ENCODE results near the gene CAB39L. TPM values are rescaled to one million over a fixed set of nuclear protein-coding genes. Genes with fewer than 3 reads are reported as not detected.

Gene CAB39L
- total RNA-seq, 1 donor from 2014 or later: 11.4 TPM

DNA sequence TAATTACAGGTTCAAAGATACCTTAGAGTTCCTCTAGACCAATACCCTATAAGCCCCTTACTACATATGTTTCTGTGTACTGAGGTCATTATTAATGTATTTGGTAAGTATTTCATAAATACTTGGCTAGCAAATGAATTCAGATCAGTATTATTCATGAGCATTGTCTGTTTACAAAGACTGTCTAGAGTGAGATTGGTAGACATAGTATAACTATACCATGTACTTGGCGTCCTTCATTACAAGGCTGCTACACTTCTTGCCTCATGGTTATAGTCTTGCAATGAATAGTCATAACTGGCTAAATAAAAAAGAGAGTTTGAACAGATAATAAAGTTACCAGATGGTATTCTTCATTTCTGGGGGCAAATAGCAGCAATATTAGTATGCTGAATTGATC, 12.3 kb upstream of the CAB39L start:
- no peak for DNase-seq (ENCODE audit: extremely low spot score, unreplicated experiment)
- Mint-ChIP-seq H3K27ac (no peak overlapping the region), H3K9me3 (no peaks in the 10 kb centered on the region), H3K36me3 (peaks cover 15% of the 10 kb centered on the region), H3K4me3 (no peak overlapping the region), H3K27me3 (no peaks in the 10 kb centered on the region), H3K4me1 (ENCODE audit: unreplicated experiment) (no peaks in the 10 kb centered on the region)
- TF ChIP-seq, protein P1, sequence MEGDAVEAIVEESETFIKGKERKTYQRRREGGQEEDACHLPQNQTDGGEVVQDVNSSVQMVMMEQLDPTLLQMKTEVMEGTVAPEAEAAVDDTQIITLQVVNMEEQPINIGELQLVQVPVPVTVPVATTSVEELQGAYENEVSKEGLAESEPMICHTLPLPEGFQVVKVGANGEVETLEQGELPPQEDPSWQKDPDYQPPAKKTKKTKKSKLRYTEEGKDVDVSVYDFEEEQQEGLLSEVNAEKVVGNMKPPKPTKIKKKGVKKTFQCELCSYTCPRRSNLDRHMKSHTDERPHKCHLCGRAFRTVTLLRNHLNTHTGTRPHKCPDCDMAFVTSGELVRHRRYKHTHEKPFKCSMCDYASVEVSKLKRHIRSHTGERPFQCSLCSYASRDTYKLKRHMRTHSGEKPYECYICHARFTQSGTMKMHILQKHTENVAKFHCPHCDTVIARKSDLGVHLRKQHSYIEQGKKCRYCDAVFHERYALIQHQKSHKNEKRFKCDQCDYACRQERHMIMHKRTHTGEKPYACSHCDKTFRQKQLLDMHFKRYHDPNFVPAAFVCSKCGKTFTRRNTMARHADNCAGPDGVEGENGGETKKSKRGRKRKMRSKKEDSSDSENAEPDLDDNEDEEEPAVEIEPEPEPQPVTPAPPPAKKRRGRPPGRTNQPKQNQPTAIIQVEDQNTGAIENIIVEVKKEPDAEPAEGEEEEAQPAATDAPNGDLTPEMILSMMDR (conservative IDR thresholded peaks at IDR 0.05): no peak

DNA sequence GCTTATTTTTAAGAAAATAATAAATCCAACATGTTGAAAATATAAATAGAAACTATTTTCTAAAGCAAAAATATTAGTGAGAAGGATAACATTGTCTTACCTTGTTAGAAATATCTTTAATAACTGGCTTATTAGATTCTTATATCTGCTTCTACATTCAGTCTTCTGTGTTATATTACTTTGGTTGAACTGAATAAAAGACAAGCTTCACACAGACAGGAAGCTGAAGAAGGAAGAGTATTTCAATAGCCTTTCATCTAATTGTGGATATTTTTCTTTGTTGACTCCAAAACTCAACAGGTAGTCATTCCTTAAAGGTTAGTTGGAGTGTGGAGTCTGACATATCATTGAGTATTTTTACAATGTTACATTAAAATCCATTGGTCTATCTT, 11.1 kb upstream of the CAB39L start:
- no peak overlapping the region for H3K4me3 Mint-ChIP-seq
- no peak overlapping the region for H3K27ac Mint-ChIP-seq

DNA sequence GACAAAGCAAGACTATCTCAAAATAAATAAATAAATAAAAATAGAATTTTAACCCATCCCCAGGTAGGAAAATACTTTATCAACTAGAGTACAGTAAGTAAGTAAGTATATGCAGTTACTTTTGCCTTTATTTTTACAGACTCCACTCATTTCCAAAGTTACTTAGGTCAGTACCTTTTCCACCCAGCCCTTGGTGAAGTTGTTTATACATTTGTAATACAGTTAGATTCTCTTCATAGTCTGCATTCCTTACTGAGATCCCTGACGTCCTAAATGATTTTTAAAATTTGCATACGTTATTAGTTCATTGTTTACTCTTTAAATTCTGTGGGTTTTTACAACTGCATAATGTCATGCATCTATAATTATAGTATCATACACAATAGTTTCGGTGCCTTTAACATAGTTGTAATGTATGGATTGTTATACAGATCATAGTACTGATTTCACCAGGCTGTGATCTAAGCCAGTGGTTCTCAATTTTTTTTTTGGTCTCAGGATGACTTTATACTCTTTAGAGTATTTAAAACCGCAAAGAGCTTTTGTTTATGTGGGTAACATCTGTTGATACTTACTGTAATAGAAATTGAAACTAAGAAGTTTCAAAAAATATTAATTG, 10.6 kb upstream of the CAB39L start:
- no peak for DNase-seq (ENCODE audit: extremely low spot score, unreplicated experiment)
- Mint-ChIP-seq H3K27ac (no peak overlapping the region), H3K36me3 (peaks cover 13% of the 10 kb centered on the region), H3K27me3 (no peaks in the 10 kb centered on the region), H3K9me3 (no peaks in the 10 kb centered on the region), H3K4me1 (ENCODE audit: unreplicated experiment) (no peaks in the 10 kb centered on the region), H3K4me3 (no peak overlapping the region)
- TF ChIP-seq, protein P1 (conservative IDR thresholded peaks at IDR 0.05): no peak

More for the DNA sequence above, 11.1 kb upstream of the CAB39L start:
- no peaks in the 10 kb centered on the region for H3K9me3 Mint-ChIP-seq
- H3K4me1 Mint-ChIP-seq (ENCODE audit: unreplicated experiment): no peaks in the 10 kb centered on the region
- no peak for DNase-seq (ENCODE audit: extremely low spot score, unreplicated experiment)
- peaks cover 13% of the 10 kb centered on the region for H3K36me3 Mint-ChIP-seq
- no peaks in the 10 kb centered on the region for H3K27me3 Mint-ChIP-seq
- TF ChIP-seq, protein P1 (conservative IDR thresholded peaks at IDR 0.05): no peak

DNA sequence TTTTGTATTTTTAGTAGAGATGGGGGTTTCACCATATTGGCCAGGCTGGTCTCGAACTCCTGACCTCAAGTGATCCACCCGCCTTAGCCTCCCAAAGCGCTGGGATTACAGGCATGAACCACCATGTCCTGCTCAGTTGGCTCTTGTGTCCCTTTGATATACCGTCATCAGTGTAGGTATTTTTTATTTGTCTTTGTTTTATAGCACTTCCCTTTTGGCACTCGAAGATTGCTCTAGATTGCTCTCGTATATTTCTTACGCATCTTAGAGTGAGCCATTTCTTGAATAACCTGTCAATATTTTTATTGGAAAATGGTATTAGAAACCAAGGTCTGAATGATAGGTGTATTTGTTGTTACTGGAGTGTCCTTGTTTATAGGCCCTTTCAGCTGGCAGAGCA, 9.6 kb upstream of the CAB39L start:
- Mint-ChIP-seq H3K27me3 (no peaks in the 10 kb centered on the region), H3K36me3 (peaks cover 11% of the 10 kb centered on the region), H3K4me1 (ENCODE audit: unreplicated experiment) (no peaks in the 10 kb centered on the region), H3K9me3 (no peaks in the 10 kb centered on the region), H3K4me3 (no peak overlapping the region), H3K27ac (no peak overlapping the region)
- TF ChIP-seq, protein P1 (conservative IDR thresholded peaks at IDR 0.05): no peak
- no peak for DNase-seq (ENCODE audit: extremely low spot score, unreplicated experiment)

DNA sequence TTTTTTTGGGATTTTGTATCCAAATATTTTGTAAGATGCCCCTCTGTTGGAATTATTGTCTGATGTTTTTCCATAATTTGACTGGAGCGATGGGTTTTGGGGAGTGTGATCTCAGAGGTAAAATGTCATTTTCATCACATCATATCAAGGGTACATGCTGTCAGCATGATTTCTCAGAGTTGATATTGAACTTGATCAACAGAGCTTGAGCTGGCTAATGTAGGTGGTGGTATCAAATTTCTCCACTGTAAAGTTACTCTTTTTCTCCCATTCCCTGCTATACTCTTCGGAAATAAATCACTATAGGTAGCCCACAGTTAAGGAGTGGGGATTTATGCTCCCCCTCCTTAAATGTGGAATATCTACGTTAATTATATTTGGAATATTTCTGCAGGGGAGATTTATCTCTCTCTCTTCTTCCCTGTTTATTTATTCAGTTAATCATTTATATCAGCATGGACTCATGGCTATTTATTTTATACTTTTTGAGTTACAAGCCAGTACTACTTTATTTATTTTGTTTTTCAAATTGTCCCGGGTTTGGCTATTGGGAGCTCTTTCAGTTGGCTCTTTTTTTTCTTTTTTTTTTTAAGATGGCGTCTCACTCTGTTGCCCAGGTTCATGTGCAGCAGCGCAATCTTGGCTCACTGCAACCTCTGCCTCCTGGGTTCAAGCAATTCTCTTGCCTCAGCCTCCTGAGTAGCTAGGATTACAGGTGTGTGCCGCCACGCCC, 9.0 kb upstream of the CAB39L start:
- Mint-ChIP-seq H3K9me3 (no peaks in the 10 kb centered on the region), H3K36me3 (peaks cover 8% of the 10 kb centered on the region)

More for the DNA sequence above, 9.0 kb upstream of the CAB39L start:
- H3K4me3 Mint-ChIP-seq: no peak overlapping the region
- no peaks in the 10 kb centered on the region for H3K27me3 Mint-ChIP-seq
- TF ChIP-seq, protein P1 (conservative IDR thresholded peaks at IDR 0.05): no peak
- H3K27ac Mint-ChIP-seq: no peak overlapping the region
- no peak for DNase-seq (ENCODE audit: extremely low spot score, unreplicated experiment)
- no peaks in the 10 kb centered on the region for H3K4me1 Mint-ChIP-seq (ENCODE audit: unreplicated experiment)
